Ishikawa (cell line): ENCODE measurements around the gene MAP3K5.

ENCODE experiments used
- CEBPB ChIP-seq: IDR thresholded peaks from 2 replicates; pipeline ENCODE4 v1.6.1; 2012
- CREB1 ChIP-seq: IDR thresholded peaks from 2 replicates; pipeline ENCODE4 v1.6.1; 2012; ENCODE audit warnings: low read depth
- EGR1 ChIP-seq: IDR thresholded peaks from 2 replicates; pipeline ENCODE4 v1.6.1; 2012
- EP300 ChIP-seq: IDR thresholded peaks from 2 replicates; pipeline ENCODE4 v1.6.1; 2012; ENCODE audit warnings: borderline replicate concordance
- NFIC ChIP-seq: IDR thresholded peaks from 2 replicates; pipeline ENCODE4 v1.6.1; 2012
- RAD21 ChIP-seq: IDR thresholded peaks from 2 replicates; pipeline ENCODE4 v1.6.1; 2012; ENCODE audit warnings: low read depth
- TCF12 ChIP-seq: IDR thresholded peaks from 2 replicates; pipeline ENCODE4 v1.6.1; 2012; ENCODE audit warnings: low read depth
- YY1 ChIP-seq: IDR thresholded peaks from 2 replicates; pipeline ENCODE4 v1.6.1; 2012; ENCODE audit warnings: low read depth
- ZBTB7A ChIP-seq: IDR thresholded peaks from 2 replicates; pipeline ENCODE4 v1.6.1; 2012; ENCODE audit warnings: low read depth
- TF ChIP-seq, protein P1 (sequence below): IDR thresholded peaks from 2 replicates; pipeline ENCODE4 v1.6.1; 2012; ENCODE audit warnings: low read depth, mild to moderate bottlenecking
- TF ChIP-seq, protein P2 (sequence below): IDR thresholded peaks from 2 replicates; pipeline ENCODE4 v1.6.1; 2012

DNA sequence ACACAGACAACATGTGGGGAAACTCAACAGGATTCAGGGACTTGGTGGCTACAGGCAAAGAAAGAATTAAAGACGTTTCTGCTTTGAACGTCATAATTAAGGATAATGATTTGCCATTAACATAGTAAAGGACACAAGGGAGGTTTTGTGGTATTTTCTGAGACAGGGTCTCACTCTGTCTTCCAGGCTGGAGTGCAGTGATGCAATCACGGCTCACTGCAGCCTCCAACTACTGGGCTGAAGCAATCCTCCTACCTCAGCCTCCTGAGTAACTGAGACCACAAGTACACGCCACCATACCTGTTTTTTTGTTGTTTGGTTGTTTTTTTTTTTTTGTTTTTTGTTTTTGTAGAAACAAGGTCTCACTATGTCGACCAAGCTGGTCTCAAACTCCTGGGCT is 62.4 kb downstream of the MAP3K5 start:
- TF ChIP-seq YY1: no peak
- TF ChIP-seq, protein P1, sequence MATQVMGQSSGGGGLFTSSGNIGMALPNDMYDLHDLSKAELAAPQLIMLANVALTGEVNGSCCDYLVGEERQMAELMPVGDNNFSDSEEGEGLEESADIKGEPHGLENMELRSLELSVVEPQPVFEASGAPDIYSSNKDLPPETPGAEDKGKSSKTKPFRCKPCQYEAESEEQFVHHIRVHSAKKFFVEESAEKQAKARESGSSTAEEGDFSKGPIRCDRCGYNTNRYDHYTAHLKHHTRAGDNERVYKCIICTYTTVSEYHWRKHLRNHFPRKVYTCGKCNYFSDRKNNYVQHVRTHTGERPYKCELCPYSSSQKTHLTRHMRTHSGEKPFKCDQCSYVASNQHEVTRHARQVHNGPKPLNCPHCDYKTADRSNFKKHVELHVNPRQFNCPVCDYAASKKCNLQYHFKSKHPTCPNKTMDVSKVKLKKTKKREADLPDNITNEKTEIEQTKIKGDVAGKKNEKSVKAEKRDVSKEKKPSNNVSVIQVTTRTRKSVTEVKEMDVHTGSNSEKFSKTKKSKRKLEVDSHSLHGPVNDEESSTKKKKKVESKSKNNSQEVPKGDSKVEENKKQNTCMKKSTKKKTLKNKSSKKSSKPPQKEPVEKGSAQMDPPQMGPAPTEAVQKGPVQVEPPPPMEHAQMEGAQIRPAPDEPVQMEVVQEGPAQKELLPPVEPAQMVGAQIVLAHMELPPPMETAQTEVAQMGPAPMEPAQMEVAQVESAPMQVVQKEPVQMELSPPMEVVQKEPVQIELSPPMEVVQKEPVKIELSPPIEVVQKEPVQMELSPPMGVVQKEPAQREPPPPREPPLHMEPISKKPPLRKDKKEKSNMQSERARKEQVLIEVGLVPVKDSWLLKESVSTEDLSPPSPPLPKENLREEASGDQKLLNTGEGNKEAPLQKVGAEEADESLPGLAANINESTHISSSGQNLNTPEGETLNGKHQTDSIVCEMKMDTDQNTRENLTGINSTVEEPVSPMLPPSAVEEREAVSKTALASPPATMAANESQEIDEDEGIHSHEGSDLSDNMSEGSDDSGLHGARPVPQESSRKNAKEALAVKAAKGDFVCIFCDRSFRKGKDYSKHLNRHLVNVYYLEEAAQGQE: no peak
- no peak for TF ChIP-seq ZBTB7A
- no peak for TF ChIP-seq CEBPB
- no peak for TF ChIP-seq RAD21
- no peak for TF ChIP-seq TCF12
- TF ChIP-seq CREB1: no peak
- TF ChIP-seq, protein P2, sequence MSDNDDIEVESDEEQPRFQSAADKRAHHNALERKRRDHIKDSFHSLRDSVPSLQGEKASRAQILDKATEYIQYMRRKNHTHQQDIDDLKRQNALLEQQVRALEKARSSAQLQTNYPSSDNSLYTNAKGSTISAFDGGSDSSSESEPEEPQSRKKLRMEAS: no peak
- TF ChIP-seq EP300: no peak
- no peak for TF ChIP-seq NFIC
- no peak for TF ChIP-seq EGR1
